GM21786 (cell line): ENCODE measurements around the gene TJAP1.

Experiments used
- ATAC-seq: cut with Tn5 transposase; IDR thresholded peaks from one replicate; pipeline ENCODE4 v1.9.1; 2021; ENCODE audit not compliant: unreplicated experiment

Gene TJAP1

GRCh38 chr6:43504756-43505593, 27.6 kb downstream of the TJAP1 start:
- ATAC-seq = no peak

- ATAC-seq = no peak
Measured at GRCh38 chr6:43505718-43506117, 28.3 kb downstream of the TJAP1 start.

GRCh38 chr6:43506171-43506570, 28.8 kb downstream of the TJAP1 start:
- no peak for ATAC-seq

GRCh38 chr6:43506667-43507471, 29.5 kb downstream of the TJAP1 start:
- ATAC-seq = peak; percentile 66

- ATAC-seq = no peak
Measured at GRCh38 chr6:43508481-43509141, 31.2 kb downstream of the TJAP1 start.

- no peak for ATAC-seq
Measured at GRCh38 chr6:43509142-43509983, 32.0 kb downstream of the TJAP1 start.

GRCh38 chr6:43509984-43510826, 32.8 kb downstream of the TJAP1 start, which contains the start of gene LRRC73:
Gene LRRC73 (minus strand): TSS chr6:43510346. CDS start chr6:43509785, 561 bp downstream.
- ATAC-seq = peak; percentile 51

GRCh38 chr6:43510827-43511163, 33.4 kb downstream of the TJAP1 start:
- ATAC-seq = no peak

GRCh38 chr6:43511824-43512415, 34.5 kb downstream of the TJAP1 start:
- no peak for ATAC-seq

- no peak for ATAC-seq
Measured at GRCh38 chr6:43515808-43516207, 38.4 kb downstream of the TJAP1 start.

- ATAC-seq = no peak
Measured at GRCh38 chr6:43516367-43516696, 39.0 kb downstream of the TJAP1 start.

GRCh38 chr6:43516697-43517504, 39.5 kb downstream of the TJAP1 start, which contains the start of the genes POLR1C and YIPF3:
Gene POLR1C (plus strand): TSS chr6:43517089. CDS start chr6:43517110, 21 bp downstream.
Gene YIPF3 (minus strand): TSS chr6:43516926. CDS start chr6:43516807, 119 bp downstream.
- peak; percentile 88 for ATAC-seq

- ATAC-seq = no peak
Measured at GRCh38 chr6:43517505-43518357, 40.4 kb downstream of the TJAP1 start.

GRCh38 chr6:43520097-43520496, 42.7 kb downstream of the TJAP1 start:
- no peak for ATAC-seq

- ATAC-seq = no peak
Measured at GRCh38 chr6:43521836-43522235, 44.5 kb downstream of the TJAP1 start.

- no peak for ATAC-seq
Measured at GRCh38 chr6:43522547-43523261, 45.3 kb downstream of the TJAP1 start.

- ATAC-seq = no peak
Measured at GRCh38 chr6:43523284-43523683, 45.9 kb downstream of the TJAP1 start.
